ENCODE data around the gene GPR12.

DNA sequence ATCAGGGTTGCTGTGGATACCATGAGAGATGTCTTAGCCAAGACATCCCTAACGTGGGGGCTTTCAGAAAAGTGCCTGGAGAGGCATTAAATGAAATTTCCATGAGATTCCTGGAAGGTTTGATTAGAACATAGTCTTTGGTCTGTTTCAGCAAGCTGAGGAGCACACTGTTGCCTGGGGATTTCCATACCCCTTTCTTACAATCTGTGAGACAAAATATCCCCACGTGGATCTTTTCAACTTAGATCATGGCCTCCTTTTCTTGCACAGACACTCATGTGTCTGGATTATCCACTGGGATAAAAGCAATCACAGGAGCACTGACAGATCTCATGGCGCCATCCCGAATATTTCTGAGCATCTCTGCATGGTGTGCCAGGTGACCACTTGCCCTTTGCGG lies 41.7 kb downstream of the GPR12 start:
- no peak for TF ChIP-seq EP300 (IDR thresholded peaks at IDR 0.05)
- TF ChIP-seq, protein P1, sequence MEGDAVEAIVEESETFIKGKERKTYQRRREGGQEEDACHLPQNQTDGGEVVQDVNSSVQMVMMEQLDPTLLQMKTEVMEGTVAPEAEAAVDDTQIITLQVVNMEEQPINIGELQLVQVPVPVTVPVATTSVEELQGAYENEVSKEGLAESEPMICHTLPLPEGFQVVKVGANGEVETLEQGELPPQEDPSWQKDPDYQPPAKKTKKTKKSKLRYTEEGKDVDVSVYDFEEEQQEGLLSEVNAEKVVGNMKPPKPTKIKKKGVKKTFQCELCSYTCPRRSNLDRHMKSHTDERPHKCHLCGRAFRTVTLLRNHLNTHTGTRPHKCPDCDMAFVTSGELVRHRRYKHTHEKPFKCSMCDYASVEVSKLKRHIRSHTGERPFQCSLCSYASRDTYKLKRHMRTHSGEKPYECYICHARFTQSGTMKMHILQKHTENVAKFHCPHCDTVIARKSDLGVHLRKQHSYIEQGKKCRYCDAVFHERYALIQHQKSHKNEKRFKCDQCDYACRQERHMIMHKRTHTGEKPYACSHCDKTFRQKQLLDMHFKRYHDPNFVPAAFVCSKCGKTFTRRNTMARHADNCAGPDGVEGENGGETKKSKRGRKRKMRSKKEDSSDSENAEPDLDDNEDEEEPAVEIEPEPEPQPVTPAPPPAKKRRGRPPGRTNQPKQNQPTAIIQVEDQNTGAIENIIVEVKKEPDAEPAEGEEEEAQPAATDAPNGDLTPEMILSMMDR (IDR thresholded peaks at IDR 0.05) = no peak
